Right kidney (tissue), 1 donor: ENCODE data around the gene HACE1.

Source experiments
- DNase-seq: peaks from one replicate; pipeline ENCODE4 v3.0.0-alpha.2; 2016

HACE1 gene

DNA sequence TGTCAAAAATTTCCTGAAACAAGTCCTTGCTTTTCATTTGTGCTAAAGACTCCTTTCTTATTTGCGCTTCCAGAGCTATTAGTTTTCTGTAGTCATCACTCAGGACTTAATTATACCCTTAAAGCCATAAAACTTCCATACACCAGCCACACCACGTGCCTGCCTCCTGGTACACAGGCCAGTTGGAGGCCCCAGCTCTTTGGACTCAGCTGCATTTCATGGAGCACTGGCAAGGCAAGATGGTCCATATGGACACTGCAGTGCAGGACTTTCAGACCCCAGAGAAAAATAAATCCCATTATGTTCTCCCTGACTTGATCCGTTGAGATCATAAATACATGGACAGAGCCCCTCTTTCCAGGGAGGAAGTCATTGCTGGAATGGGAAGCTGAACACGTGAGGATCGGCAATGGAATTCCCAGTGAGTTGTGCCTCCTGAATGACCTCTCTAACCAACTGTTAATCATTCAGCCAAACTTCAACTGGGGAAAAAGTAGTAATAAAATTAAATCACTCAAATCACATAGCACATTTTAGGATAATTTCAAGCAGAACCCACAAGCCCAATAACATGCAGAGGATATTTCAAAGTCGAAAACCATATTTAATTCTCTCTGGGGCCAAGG, 173.1 kb downstream of the HACE1 start:
- no peak for DNase-seq

DNA sequence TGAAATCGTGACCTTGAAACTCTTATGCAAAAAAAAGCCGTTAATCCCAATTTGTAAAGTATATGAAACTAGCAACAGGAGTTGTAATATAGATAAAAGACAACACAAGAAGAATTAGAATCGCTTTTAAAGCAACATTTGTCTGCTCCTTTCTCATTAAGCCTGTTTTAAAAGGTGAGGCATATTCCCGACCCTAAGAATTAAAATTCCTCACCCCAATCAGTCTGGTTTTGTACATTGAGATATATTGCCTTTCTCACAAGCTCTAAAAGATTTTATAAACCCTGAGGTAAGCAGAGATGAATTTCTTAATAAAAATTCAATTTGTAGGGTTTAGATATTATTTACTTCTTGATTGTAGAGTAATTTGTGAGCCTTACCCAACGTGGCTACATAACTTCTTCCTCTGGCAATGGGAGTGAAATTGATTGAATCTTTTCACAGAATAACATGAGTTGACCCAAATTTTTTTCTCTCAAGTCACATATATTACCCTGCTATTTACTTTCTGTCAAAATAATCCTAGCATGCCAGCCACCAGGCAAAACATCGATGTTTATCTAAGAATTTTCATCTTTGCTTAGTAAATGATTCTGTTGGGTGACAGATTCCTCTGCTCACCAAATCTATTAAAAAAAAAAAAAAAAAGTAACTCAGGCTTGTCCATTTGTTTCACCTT, 173.7 kb downstream of the HACE1 start:
- DNase-seq: no peak

DNA sequence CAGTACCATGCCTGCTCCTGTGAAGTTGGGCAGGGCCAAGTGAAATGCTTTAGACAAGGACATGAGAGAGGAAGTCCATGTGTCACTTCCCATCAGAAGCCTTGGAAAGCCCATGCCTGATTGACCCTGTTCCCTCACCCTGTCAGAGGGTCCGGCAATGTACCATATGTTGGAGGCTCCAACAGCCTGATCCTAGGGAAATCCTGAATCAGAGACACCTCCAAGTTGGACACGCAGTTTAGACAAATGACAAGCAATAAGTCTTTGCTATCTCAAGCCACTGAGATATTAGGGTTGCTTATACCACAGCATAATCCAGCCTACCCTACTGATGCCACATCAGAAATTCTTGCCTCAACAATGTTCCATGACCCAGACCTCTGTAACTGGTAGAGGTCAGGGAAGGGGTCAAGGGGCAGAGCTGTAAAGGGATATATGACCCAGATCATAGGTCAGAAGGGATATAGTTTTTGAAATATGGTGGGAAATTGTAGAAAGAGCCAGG, 174.8 kb downstream of the HACE1 start:
- DNase-seq: no peak

DNA sequence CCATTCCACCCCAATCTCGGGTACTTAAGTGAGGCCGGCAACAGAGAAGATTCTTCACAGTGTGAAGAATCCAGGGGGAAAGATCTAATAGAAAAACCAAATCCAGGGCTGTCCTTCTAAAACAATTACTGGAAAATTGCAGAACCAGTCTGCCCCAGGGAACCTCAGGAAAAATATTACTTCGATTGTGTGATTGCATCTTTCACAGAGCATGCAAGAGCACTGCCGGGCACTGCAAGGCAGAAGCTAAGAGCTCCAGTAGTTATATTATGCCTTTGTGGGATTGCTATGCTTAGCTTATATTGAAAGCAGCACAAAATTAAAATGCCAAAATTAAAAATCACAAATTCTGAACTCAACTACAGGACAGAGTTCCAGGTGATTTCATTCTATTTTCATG, 175.9 kb downstream of the HACE1 start:
- no peak for DNase-seq

- no peak for DNase-seq
These were observed 176.7 kb downstream of the HACE1 start for GRCh38 chr6:104682722-104683643.

DNA sequence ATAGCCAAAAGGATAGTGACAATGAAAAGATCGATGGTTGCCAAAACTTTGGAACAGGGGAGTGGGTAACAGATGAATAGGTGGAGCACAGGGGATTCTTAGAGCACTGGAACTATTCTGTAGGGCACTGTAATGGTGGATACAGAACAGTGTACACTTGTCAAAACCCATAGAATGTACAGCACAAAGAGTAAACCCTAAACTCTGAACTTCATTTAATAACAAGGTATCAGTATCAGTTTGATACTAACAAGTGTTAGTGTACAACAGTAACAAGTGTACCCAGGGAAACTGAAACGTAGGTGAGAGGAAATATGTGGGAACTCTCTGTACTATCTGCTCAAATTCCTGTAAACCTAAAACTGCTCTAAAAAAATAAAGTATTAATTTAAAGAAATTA, 179.2 kb downstream of the HACE1 start:
- no peak for DNase-seq

GRCh38 chr6:104679971-104680370, 179.7 kb downstream of the HACE1 start:
- no peak for DNase-seq
